GM19099 (cell line): ENCODE measurements around the gene STK24.

Experiments
- POLR2A ChIP-seq: IDR thresholded peaks from 3 replicates; pipeline ENCODE4 v1.6.1; 2011; ENCODE audit warnings: low read depth; ENCODE audit not compliant: insufficient read length; ENCODE audit errors: extremely low read depth

Gene STK24

GRCh38 chr13:98503175-98504028, 73.5 kb downstream of the STK24 start:
- no peak for TF ChIP-seq POLR2A

- TF ChIP-seq POLR2A: no peak
These were observed 75.9 kb downstream of the STK24 start for GRCh38 chr13:98500963-98501421.

GRCh38 chr13:98496966-98497365, 79.9 kb downstream of the STK24 start:
- TF ChIP-seq POLR2A: no peak

- no peak for TF ChIP-seq POLR2A
These were observed 80.5 kb downstream of the STK24 start for GRCh38 chr13:98496479-98496791.

- no peak for TF ChIP-seq POLR2A
These were observed 81.1 kb downstream of the STK24 start for GRCh38 chr13:98495627-98496478.

- no peak for TF ChIP-seq POLR2A
These were observed 82.1 kb downstream of the STK24 start for GRCh38 chr13:98494769-98495168.

- no peak for TF ChIP-seq POLR2A
These were observed 83.7 kb downstream of the STK24 start for GRCh38 chr13:98493042-98493712.

- TF ChIP-seq POLR2A: no peak
These were observed 84.4 kb downstream of the STK24 start for GRCh38 chr13:98492335-98493041.

GRCh38 chr13:98490866-98491265, 86.0 kb downstream of the STK24 start:
- TF ChIP-seq POLR2A: no peak

GRCh38 chr13:98490195-98490836, 86.6 kb downstream of the STK24 start:
- no peak for TF ChIP-seq POLR2A

- TF ChIP-seq POLR2A: no peak
These were observed 87.3 kb downstream of the STK24 start for GRCh38 chr13:98489446-98490194.

- TF ChIP-seq POLR2A: no peak
These were observed 88.2 kb downstream of the STK24 start for GRCh38 chr13:98488736-98489135.

- no peak for TF ChIP-seq POLR2A
These were observed 89.4 kb downstream of the STK24 start for GRCh38 chr13:98487522-98487921.

GRCh38 chr13:98487016-98487415, 89.9 kb downstream of the STK24 start:
- TF ChIP-seq POLR2A: no peak
